K562 (cell line): Measurements from ENCODE around the gene MAMDC4. TPM values are rescaled to one million over a fixed set of nuclear protein-coding genes. Genes with fewer than 3 reads are reported as not detected.

Experiments used
- ATAC-seq: fragments of 200-7000 bp; cut with Tn5 transposase; 3 replicates; pipeline ENCODE4 v1.9.1; 2020; ENCODE audit warnings: moderate library complexity
- BruUV-seq: library from RNA; stranded (reverse); fragments of 400-500 nt; replicated peaks from 2 replicates; lab custom pipeline; 2021; lab: Mats Ljungman, UMichigan
- CTCF ChIA-PET: fragments of 300-600 bp; formaldehyde crosslinking; extraction: SDS; loops from one replicate; lab custom pipeline; 2021; ENCODE audit warnings: low intra/inter-chr PET ratio; lab: Yijun Ruan, JAX
- POLR2A ChIA-PET: fragments of 300-600, 350-650 bp; sonication (Branson Sonifier 250); formaldehyde crosslinking; extraction: SDS; loops from one replicate; lab custom pipeline; 2021; ENCODE audit warnings: antibody characterized with exemption, inconsistent platforms; lab: Yijun Ruan, JAX
- DNase-seq, 4 experiments: peaks; one replicate each; pipeline versions ENCODE4 v3.0.0 to v3.0.0-alpha.2; 2011 to 2018; ENCODE audit warnings: low spot score in 3 of 4, mixed read lengths in 3 of 4; ENCODE audit errors: extremely low read depth in 1 of 4
- FAIRE-seq: peaks from 2 replicates; lab custom pipeline; 2011; peaks lifted over from hg19 to GRCh38; lab: Jason Lieb, UNC
- H2AFZ ChIP-seq: 2 replicates; pipeline ENCODE4 v1.6.0; 2011; ENCODE audit warnings: low read depth, low read length, control low read depth, inconsistent platforms
- H3K27ac ChIP-seq: fragments of 200-600 bp; 3 replicates; pipeline ENCODE4 v1.8.0; 2011; ENCODE audit warnings: low read depth, mild to moderate bottlenecking, control low read depth, inconsistent platforms, low read length, moderate library complexity, mixed read lengths; ENCODE audit errors: extremely low read depth
- H3K27me3 ChIP-seq, 2 experiments: fragments of 300-600 bp in 1 of 2; 2 replicates in 1 of 2; 3 replicates in 1 of 2; pipeline versions ENCODE4 v1.6.0 to v1.8.0; 2011; ENCODE audit warnings: inconsistent platforms in 2 of 2, low read length in 2 of 2, mild to moderate bottlenecking in 1 of 2, mixed read lengths in 1 of 2, moderate library complexity in 1 of 2; ENCODE audit not compliant: control insufficient read depth in 2 of 2, insufficient read depth in 2 of 2
- H3K36me3 ChIP-seq: fragments of 300-600 bp; 3 replicates; pipeline ENCODE4 v1.8.0; 2011; ENCODE audit warnings: mild to moderate bottlenecking, low read length, inconsistent platforms; ENCODE audit not compliant: control insufficient read depth, insufficient read depth
- H3K4me1 ChIP-seq, 2 experiments: fragments of 200-600 bp in 1 of 2; replicated peaks in 1 of 2; 2 replicates in 1 of 2; 3 replicates in 1 of 2; pipeline versions ENCODE4 v1.5.1 to v1.8.0; 2011; ENCODE audit warnings: inconsistent platforms in 2 of 2, low read length in 2 of 2, mild to moderate bottlenecking in 1 of 2, mixed read lengths in 1 of 2, moderate library complexity in 1 of 2; ENCODE audit not compliant: control insufficient read depth in 2 of 2, insufficient read depth in 2 of 2
- H3K4me2 ChIP-seq: 2 replicates; pipeline ENCODE4 v1.6.1; 2011; ENCODE audit warnings: low read length, control low read depth, inconsistent platforms, mixed read lengths; ENCODE audit not compliant: insufficient read depth
- H3K4me3 ChIP-seq: fragments of 200-600 bp; sonication (generic), shearing (Covaris generic); 2 replicates; pipeline ENCODE4 v1.5.1; 2016; ENCODE audit warnings: control low read depth, inconsistent platforms
- H3K79me2 ChIP-seq: fragments of 200-600 bp; 3 replicates; pipeline ENCODE4 v1.8.0; 2011; ENCODE audit warnings: low read length, inconsistent platforms; ENCODE audit not compliant: control insufficient read depth, insufficient read depth
- H3K9ac ChIP-seq, 2 experiments: 2 replicates each; pipeline versions ENCODE4 v1.6.0 to v1.6.1; 2011; ENCODE audit warnings: low read depth in 2 of 2, low read length in 2 of 2, control low read depth in 1 of 2, inconsistent platforms in 1 of 2, mild to moderate bottlenecking in 1 of 2, mixed read lengths in 1 of 2; ENCODE audit not compliant: insufficient read depth in 1 of 2
- H3K9me1 ChIP-seq: one replicate; pipeline ENCODE4 v1.6.0; 2011; ENCODE audit warnings: inconsistent platforms, mild to moderate bottlenecking, low read length, moderate library complexity; ENCODE audit not compliant: control insufficient read depth, insufficient read depth
- H3K9me3 ChIP-seq: replicated peaks from 2 replicates; pipeline ENCODE4 v1.5.1; 2011; ENCODE audit warnings: low read depth, low read length, inconsistent platforms; ENCODE audit not compliant: control insufficient read depth, insufficient read depth
- H4K20me1 ChIP-seq: replicated peaks from 2 replicates; pipeline ENCODE4 v1.6.1; 2011; ENCODE audit warnings: low read length, inconsistent platforms, mixed read lengths; ENCODE audit not compliant: control insufficient read depth, insufficient read depth
- ELF1 ChIP-seq: fragments of 200-800 bp; sonication (Bioruptor generic); IDR thresholded peaks from 2 replicates; pipeline ENCODE4 v1.6.1; 2016; ENCODE audit warnings: missing genetic modification characterization, missing compliant biosample characterization
- KAT2B ChIP-seq: IDR thresholded peaks from one replicate; pipeline ENCODE4 v1.6.1; 2012; ENCODE audit warnings: low read depth, mild to moderate bottlenecking, control low read depth, inconsistent platforms, low read length, moderate library complexity
- KAT7 ChIP-seq: sonication (generic); formaldehyde crosslinking; IDR thresholded peaks from 2 replicates; pipeline ENCODE4 v1.8.0; 2022; ENCODE audit warnings: missing genetic modification reagents, mild to moderate bottlenecking, borderline replicate concordance
- MAFF ChIP-seq: IDR thresholded peaks from 2 replicates; pipeline ENCODE4 v1.6.1; 2012; ENCODE audit warnings: low read length, improper control_type of control experiment
- MYNN ChIP-seq, 2 experiments: sonication (generic); formaldehyde crosslinking in 1 of 2; IDR thresholded peaks; 2 replicates each; pipeline versions ENCODE4 v1.5.0 to v1.6.1; 2016 to 2020; ENCODE audit warnings: antibody characterized with exemption in 1 of 2, missing genetic modification reagents in 1 of 2
- POLR2G ChIP-seq: fragments of 200-400 bp; formaldehyde crosslinking; IDR thresholded peaks from 2 replicates; pipeline ENCODE4 v1.6.1; 2017; ENCODE audit warnings: low read depth, mild to moderate bottlenecking, antibody characterized with exemption, low read length, moderate library complexity
- RBM22 ChIP-seq: fragments of 200-400 bp; formaldehyde crosslinking; IDR thresholded peaks from 2 replicates; pipeline ENCODE4 v1.6.1; 2018; ENCODE audit warnings: low read length, low read depth; ENCODE audit not compliant: poor library complexity, severe bottlenecking
- U2AF2 ChIP-seq: fragments of 200-400 bp; formaldehyde crosslinking; optimal IDR thresholded peaks from 2 replicates; pipeline ENCODE3; 2017; ENCODE audit warnings: low read depth, mild to moderate bottlenecking, low read length
- WGBS: fragments of 100-300 bp; shearing (Covaris generic); methylation state at CpG from one replicate; pipeline ENCODE4 v1.1.6; 2016; ENCODE audit warnings: low coverage, mixed read lengths; ENCODE audit not compliant: insufficient coverage; ENCODE audit errors: missing lambda C conversion rate; 5-methylcytosine and 5-hydroxymethylcytosine counted together
- in situ Hi-C: fragments of 300-500 bp; cut with MboI; formaldehyde crosslinking; loops from 4 replicates; pipeline ENCODE4 v1.15.0; 2018; ENCODE audit warnings: inconsistent platforms, mixed read lengths
- intact Hi-C: fragments of 100-400 bp; cut with micrococcal nuclease; formaldehyde crosslinking; loops from 2 replicates; pipeline ENCODE4 v1.14.2; 2022
- polyA plus RNA-seq, 8 experiments: library from polyadenylated mRNA; depleted of rRNA in 4 of 8; stranded (reverse) in 5 of 8; unstranded in 3 of 8; fragments of >200 nt; fragmentation: Nextera tagmentation in 2 of 8; fragmentation: Illumina TruSeq in 1 of 8; extraction: Ambion mirVana in 2 of 8; extraction: Trizol in 1 of 8; gene quantifications; 2 replicates each; pipeline versions ENCODE4 v1.2.1 to v1.2.3, GENCODE V29; 2011 to 2014; ENCODE audit warnings: inconsistent platforms in 1 of 8, missing spikeins in 1 of 8
- total RNA-seq, 7 experiments: library from RNA; depleted of rRNA in 6 of 7; stranded (reverse); fragments of >200 nt in 6 of 7; fragmentation: Illumina TruSeq in 2 of 7; extraction: Trizol in 2 of 7; gene quantifications; 2 replicates each; pipeline versions ENCODE4 v1.2.1 to v1.2.3, GENCODE V29; 2011 to 2021; ENCODE audit warnings: low replicate concordance in 1 of 7
- TF ChIP-seq, protein P1 (sequence below): IDR thresholded peaks from 2 replicates; pipeline ENCODE4 v1.6.1; 2011; ENCODE audit warnings: borderline replicate concordance, low read depth, mild to moderate bottlenecking, moderate library complexity, low read length; ENCODE audit not compliant: insufficient read depth, poor library complexity, severe bottlenecking

Gene MAMDC4
- total and polyA plus RNA-seq, 9 of the 15 experiments (the other 6 are each of a cell fraction or from before 2014, with no cell fraction given): 0.03 to 10.8 (median 1.5) TPM

GRCh38 chr9:136856079-136856476 lies 3.9 kb downstream of the MAMDC4 start:
- in situ Hi-C loops: no loop called here
- Histone ChIP-seq H3K9ac (peak overlapping the region in 1 of 2 experiments; percentile 64; a peak in 2 of 4 replicates), H3K4me1 (peaks cover 0 to 89% of the 10 kb centered on the region in 2 experiments; a peak in 2 of 5 replicates), H2AFZ (no peak overlapping the region), H4K20me1 (peaks cover 10% of the 10 kb centered on the region; the same call in 1 of the 2 replicates), H3K9me3 (no peaks in the 10 kb centered on the region), H3K4me2 (no peak overlapping the region), H3K27ac (no peak overlapping the region), H3K79me2 (peaks cover under 1% of the 10 kb centered on the region; the same call in 1 of the 3 replicates), H3K27me3 (no peaks in the 10 kb centered on the region), H3K9me1 (no peaks in the 10 kb centered on the region), H3K36me3 (peaks cover 34% of the 10 kb centered on the region; the same call in 1 of the 3 replicates), H3K4me3 (no peak overlapping the region)
- DNase-seq (no peak), FAIRE-seq (no peak), ATAC-seq (no peak)
- intact Hi-C loops: no loop called here
- no TSS peak for BruUV-seq
- WGBS: 67% methylated on average over 11 of the region's 15 CpGs
- POLR2A ChIA-PET: interaction anchor here (1.0 to 1.7 kb wide), 4 partner anchors 10 to 32 kb away, joined by 3 to 4 read pairs (median 3); partner anchors contain the start of genes AJM1 and EDF1
- CTCF ChIA-PET: no interaction called here
- TF ChIP-seq POLR2G (0 out of 2 replicates have a peak, but pooled peaks have one; percentile 8), MYNN (IDR thresholded peaks at IDR 0.05) (no peak), MYNN (CRISPR knock-in tag; IDR thresholded peaks at IDR 0.05) (no peak)

- no peak for FAIRE-seq
- no peak overlapping the region for H3K4me2 ChIP-seq
- H3K4me1 ChIP-seq: peaks cover 0 to 89% of the 10 kb centered on the region in 2 experiments; a peak in 2 of 5 replicates
- in situ Hi-C loops: no loop called here
- H3K27me3 ChIP-seq: no peaks in the 10 kb centered on the region
- no peak overlapping the region for H3K4me3 ChIP-seq
- no peak overlapping the region for H2AFZ ChIP-seq
- H3K79me2 ChIP-seq: no peaks in the 10 kb centered on the region
- H3K9me3 ChIP-seq: no peaks in the 10 kb centered on the region
- ChIA-PET CTCF (no interaction called here), POLR2A (interaction anchor here (0.5 to 1.7 kb wide), 8 partner anchors 9 to 528 kb away, joined by 3 to 4 read pairs (median 3); partner anchors contain the start of genes AJM1 and EDF1)
- peak overlapping the region in 1 of 2 experiments; percentile 64; a peak in 2 of 4 replicates for H3K9ac ChIP-seq
- H3K9me1 ChIP-seq: no peaks in the 10 kb centered on the region
- peaks cover 34% of the 10 kb centered on the region; the same call in 1 of the 3 replicates for H3K36me3 ChIP-seq
- intact Hi-C loops: no loop called here
- DNase-seq: no peak
- no peak overlapping the region for H3K27ac ChIP-seq
- ATAC-seq: no peak
- BruUV-seq: no TSS peak
- WGBS: 84% methylated on average over 8 of the region's 14 CpGs
- H4K20me1 ChIP-seq: peaks cover 10% of the 10 kb centered on the region; the same call in 1 of the 2 replicates
- TF ChIP-seq, protein P1, sequence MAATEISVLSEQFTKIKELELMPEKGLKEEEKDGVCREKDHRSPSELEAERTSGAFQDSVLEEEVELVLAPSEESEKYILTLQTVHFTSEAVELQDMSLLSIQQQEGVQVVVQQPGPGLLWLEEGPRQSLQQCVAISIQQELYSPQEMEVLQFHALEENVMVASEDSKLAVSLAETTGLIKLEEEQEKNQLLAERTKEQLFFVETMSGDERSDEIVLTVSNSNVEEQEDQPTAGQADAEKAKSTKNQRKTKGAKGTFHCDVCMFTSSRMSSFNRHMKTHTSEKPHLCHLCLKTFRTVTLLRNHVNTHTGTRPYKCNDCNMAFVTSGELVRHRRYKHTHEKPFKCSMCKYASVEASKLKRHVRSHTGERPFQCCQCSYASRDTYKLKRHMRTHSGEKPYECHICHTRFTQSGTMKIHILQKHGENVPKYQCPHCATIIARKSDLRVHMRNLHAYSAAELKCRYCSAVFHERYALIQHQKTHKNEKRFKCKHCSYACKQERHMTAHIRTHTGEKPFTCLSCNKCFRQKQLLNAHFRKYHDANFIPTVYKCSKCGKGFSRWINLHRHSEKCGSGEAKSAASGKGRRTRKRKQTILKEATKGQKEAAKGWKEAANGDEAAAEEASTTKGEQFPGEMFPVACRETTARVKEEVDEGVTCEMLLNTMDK: no peak
- TF ChIP-seq KAT2B: no peak
- TF ChIP-seq RBM22: peak; percentile 60
- no peak for TF ChIP-seq ELF1
- TF ChIP-seq MAFF: no peak
- no peak for TF ChIP-seq KAT7 (CRISPR knock-in tag)
- no peak for TF ChIP-seq U2AF2
Measured at GRCh38 chr9:136856541-136857141, 4.5 kb downstream of the MAMDC4 start.
